Karpas-422 (cell line): ENCODE results near the gene TMIGD2. TPM values are rescaled to one million over a fixed set of nuclear protein-coding genes. Genes with fewer than 3 reads are reported as not detected.
"Not testable (repeated sequence)": the region's sequence is repeated elsewhere in the genome, so short reads cannot be mapped to it uniquely, and the experiment has no call there.

Experiments
- DNase-seq: peaks from one replicate; pipeline ENCODE4 v3.0.0-alpha.2; 2015
- H2AFZ ChIP-seq: fragments of 200-600 bp; sonication (generic); 2 replicates; pipeline ENCODE4 v1.6.1; 2014; ENCODE audit warnings: antibody characterized with exemption, low read length, mixed read lengths
- H3K27ac ChIP-seq: fragments of 200-600 bp; sonication (generic); 2 replicates; pipeline ENCODE4 v1.5.1; 2014; ENCODE audit warnings: mild to moderate bottlenecking, low read length, moderate library complexity
- H3K27me3 ChIP-seq: fragments of 200-600 bp; sonication (generic); 2 replicates; pipeline ENCODE4 v1.6.1; 2014; ENCODE audit warnings: low read length, mixed read lengths
- H3K36me3 ChIP-seq: fragments of 200-600 bp; sonication (generic); 2 replicates; pipeline ENCODE4 v1.6.1; 2014; ENCODE audit warnings: low read length, mixed read lengths; ENCODE audit not compliant: insufficient read depth
- H3K4me1 ChIP-seq: fragments of 200-600 bp; sonication (generic); 2 replicates; pipeline ENCODE4 v1.6.1; 2014; ENCODE audit warnings: mild to moderate bottlenecking, low read length, mixed read lengths
- H3K4me2 ChIP-seq: fragments of 200-600 bp; sonication (generic); 2 replicates; pipeline ENCODE4 v1.6.1; 2014; ENCODE audit warnings: low read length, low read depth, mild to moderate bottlenecking; ENCODE audit not compliant: poor library complexity, severe bottlenecking
- H3K4me3 ChIP-seq: fragments of 200-600 bp; sonication (generic); 2 replicates; pipeline ENCODE4 v1.5.1; 2014; ENCODE audit warnings: mild to moderate bottlenecking, antibody characterized with exemption, low read length, mixed read lengths
- H3K79me2 ChIP-seq: fragments of 200-600 bp; sonication (generic); 2 replicates; pipeline ENCODE4 v1.6.1; 2014; ENCODE audit warnings: mild to moderate bottlenecking, low read length, mixed read lengths
- H3K9ac ChIP-seq: fragments of 200-600 bp; sonication (generic); 2 replicates; pipeline ENCODE4 v1.6.0; 2014; ENCODE audit warnings: low read length
- H3K9me2 ChIP-seq: fragments of 200-600 bp; sonication (generic), shearing (Covaris generic); replicated peaks from 2 replicates; pipeline ENCODE4 v1.6.0; 2014; ENCODE audit warnings: mild to moderate bottlenecking, low read length, moderate library complexity; ENCODE audit not compliant: insufficient read depth
- H3K9me3 ChIP-seq: fragments of 300-700, 200-600 bp; sonication (generic); 2 replicates; pipeline ENCODE4 v1.6.1; 2014; ENCODE audit warnings: low read length, mixed read lengths
- H4K20me1 ChIP-seq: fragments of 200-600 bp; sonication (generic); 2 replicates; pipeline ENCODE4 v1.6.1; 2014; ENCODE audit warnings: mild to moderate bottlenecking, antibody characterized with exemption, low read length, low read depth; ENCODE audit not compliant: insufficient read depth
- total RNA-seq: library from RNA; depleted of rRNA; stranded (reverse); fragments of >200 nt; shearing (Covaris generic); gene quantifications from 2 replicates; pipeline ENCODE4 v1.2.3, GENCODE V29; 2014; ENCODE audit warnings: low replicate concordance

The TMIGD2 gene
- total RNA-seq, 1 experiment from 2014 or later, result not detected

DNA sequence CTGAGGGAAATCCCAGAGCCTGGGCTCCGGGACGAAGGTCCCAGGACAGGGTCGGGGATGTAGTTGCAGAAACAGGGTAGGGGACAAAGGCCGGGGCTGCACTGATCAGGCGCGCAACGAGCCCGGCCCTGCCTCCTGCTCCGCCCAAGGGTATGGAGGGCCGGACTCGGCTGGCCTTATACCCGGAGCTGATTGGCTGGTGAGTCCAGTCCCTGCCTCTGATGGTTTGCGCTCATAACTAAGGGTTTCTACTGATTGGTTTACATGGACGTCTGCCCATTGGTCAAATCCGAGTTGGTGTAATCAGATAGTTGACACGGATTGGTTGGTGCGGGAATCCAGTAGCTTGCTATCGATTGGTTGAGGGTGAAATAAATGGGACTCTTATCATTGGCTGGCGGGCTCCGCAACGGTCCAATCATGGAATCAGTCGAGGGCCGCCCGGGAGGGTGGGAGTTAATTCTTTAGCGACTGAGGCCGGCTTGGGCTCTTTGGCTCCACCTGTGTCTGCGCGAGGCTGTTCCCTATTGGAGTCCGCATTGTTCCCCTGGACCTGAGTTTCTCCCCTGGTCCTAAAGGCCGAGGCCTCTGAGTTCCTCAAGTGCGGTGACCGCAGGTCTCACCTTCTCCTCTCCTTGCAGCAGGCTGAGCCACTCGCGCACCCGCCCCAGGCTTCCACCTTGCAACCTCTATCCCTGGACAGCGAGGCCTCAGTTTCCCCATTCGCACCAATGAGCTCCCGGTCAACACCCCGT lies 40.6 kb upstream of the TMIGD2 start:
- H3K27ac ChIP-seq, result peak overlapping the region; percentile 84
- H3K9ac ChIP-seq, result peak overlapping the region; percentile 94
- H3K4me1 ChIP-seq, result peaks cover 27% of the 10 kb centered on the region
- H3K4me2 ChIP-seq, result peak overlapping the region; percentile 100
- peak overlapping the region; percentile 94 for H2AFZ ChIP-seq
- no peaks in the 10 kb centered on the region for H3K36me3 ChIP-seq
- peak; percentile 99 for DNase-seq
- H4K20me1 ChIP-seq, result no peaks in the 10 kb centered on the region
- peaks cover 8% of the 10 kb centered on the region for H3K79me2 ChIP-seq
- H3K4me3 ChIP-seq, result peak overlapping the region; percentile 92
- no peaks in the 10 kb centered on the region for H3K9me3 ChIP-seq
- H3K9me2 ChIP-seq, result no peaks in the 10 kb centered on the region
- no peaks in the 10 kb centered on the region for H3K27me3 ChIP-seq

- peaks cover 8% of the 10 kb centered on the region for H3K79me2 ChIP-seq
- no peaks in the 10 kb centered on the region for H3K27me3 ChIP-seq
- peak overlapping the region; percentile 88 for H3K4me2 ChIP-seq
- peaks cover 27% of the 10 kb centered on the region for H3K4me1 ChIP-seq
- H2AFZ ChIP-seq, result peak overlapping the region; percentile 93
- peak overlapping the region; percentile 33; the same call in 1 of the 2 replicates for H3K27ac ChIP-seq
- no peaks in the 10 kb centered on the region for H4K20me1 ChIP-seq
- no peak for DNase-seq
- H3K36me3 ChIP-seq, result no peaks in the 10 kb centered on the region
- H3K9me2 ChIP-seq, result no peaks in the 10 kb centered on the region
- H3K9me3 ChIP-seq, result no peaks in the 10 kb centered on the region
- peak overlapping the region; percentile 80 for H3K9ac ChIP-seq
- H3K4me3 ChIP-seq, result peak overlapping the region; percentile 72
Measured at GRCh38 chr19:4342314-4342614, 40.1 kb upstream of the TMIGD2 start.

GRCh38 chr19:4338441-4339355 lies 36.5 kb upstream of the TMIGD2 start, which contains the start of gene STAP2:
TSS of gene STAP2 (minus strand) at chr19:4338827. CDS start at chr19:4338753, 74 bp downstream.
- Histone ChIP-seq H3K4me1 (peaks cover 20% of the 10 kb centered on the region), H4K20me1 (no peaks in the 10 kb centered on the region), H2AFZ (peak within 1 kb of the TSS; percentile 96), H3K79me2 (no peaks in the 10 kb centered on the region; the same call in 1 of the 2 replicates), H3K27me3 (no peaks in the 10 kb centered on the region), H3K9me2 (no peaks in the 10 kb centered on the region), H3K27ac (no peak within 1 kb of the TSS), H3K4me2 (peak within 1 kb of the TSS; percentile 77), H3K9me3 (no peaks in the 10 kb centered on the region), H3K36me3 (no peaks in the 10 kb centered on the region), H3K4me3 (peak within 1 kb of the TSS; percentile 64), H3K9ac (peak within 1 kb of the TSS; percentile 74)
- DNase-seq, result no peak

DNA sequence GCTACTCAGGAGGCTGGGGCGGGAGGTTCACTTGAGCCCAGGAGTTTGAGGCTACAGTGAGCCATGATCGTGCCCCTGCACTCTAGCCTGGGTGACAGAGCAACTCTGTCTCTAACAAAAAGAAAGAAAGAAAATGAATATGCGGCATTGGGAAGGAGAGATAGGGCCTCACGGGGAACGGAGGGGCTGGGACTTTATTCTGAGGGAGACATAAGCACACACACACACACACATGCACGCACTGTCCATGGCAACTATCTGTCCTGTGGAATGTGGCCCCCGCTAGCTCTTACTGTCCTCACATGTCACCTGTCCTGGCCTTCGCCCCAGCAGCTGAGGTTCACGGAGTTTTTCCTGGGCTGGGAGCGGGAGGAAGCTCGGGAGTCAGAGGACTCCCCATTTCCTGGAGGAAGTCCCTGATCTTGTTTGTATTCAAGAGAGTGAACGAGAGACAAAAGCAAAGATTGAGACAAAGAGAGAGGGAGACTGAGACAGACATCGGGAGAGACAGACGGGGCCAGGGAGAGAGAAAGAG lies 35.8 kb upstream of the TMIGD2 start:
- Histone ChIP-seq H3K27ac (no peak overlapping the region), H3K9me3 (no peaks in the 10 kb centered on the region), H3K9me2 (no peaks in the 10 kb centered on the region), H2AFZ (peak overlapping the region; percentile 96; the same call in 1 of the 2 replicates), H3K9ac (peak overlapping the region; percentile 74), H3K4me1 (peaks cover 17% of the 10 kb centered on the region), H3K4me2 (peak overlapping the region; percentile 77), H3K36me3 (no peaks in the 10 kb centered on the region), H4K20me1 (no peaks in the 10 kb centered on the region), H3K27me3 (no peaks in the 10 kb centered on the region), H3K4me3 (peak overlapping the region; percentile 64), H3K79me2 (no peaks in the 10 kb centered on the region)
- no peak for DNase-seq

- no peak for DNase-seq
- Histone ChIP-seq H3K9me2 (no peaks in the 10 kb centered on the region), H2AFZ (no peak overlapping the region), H3K4me1 (peaks cover 9% of the 10 kb centered on the region), H3K79me2 (no peaks in the 10 kb centered on the region), H3K4me2 (no peak overlapping the region), H3K4me3 (no peak overlapping the region), H3K36me3 (no peaks in the 10 kb centered on the region), H4K20me1 (no peaks in the 10 kb centered on the region), H3K27ac (no peak overlapping the region), H3K9me3 (no peaks in the 10 kb centered on the region), H3K9ac (no peak overlapping the region), H3K27me3 (no peaks in the 10 kb centered on the region)
Measured at GRCh38 chr19:4334929-4335570, 32.9 kb upstream of the TMIGD2 start.

GRCh38 chr19:4329858-4330257 lies 27.7 kb upstream of the TMIGD2 start:
- Histone ChIP-seq H2AFZ (no peak overlapping the region), H3K9me3 (no peaks in the 10 kb centered on the region), H3K4me3 (no peak overlapping the region), H3K27ac (no peak overlapping the region), H4K20me1 (no peaks in the 10 kb centered on the region), H3K4me1 (no peaks in the 10 kb centered on the region), H3K79me2 (no peaks in the 10 kb centered on the region), H3K9ac (no peak overlapping the region), H3K4me2 (no peak overlapping the region), H3K27me3 (no peaks in the 10 kb centered on the region), H3K36me3 (no peaks in the 10 kb centered on the region), H3K9me2 (no peaks in the 10 kb centered on the region)
- no peak for DNase-seq

- not testable (repeated sequence) for H3K27me3 ChIP-seq, H3K9me3 ChIP-seq, H3K4me2 ChIP-seq, H3K36me3 ChIP-seq, DNase-seq, H3K9me2 ChIP-seq, H3K27ac ChIP-seq, H4K20me1 ChIP-seq, H3K4me3 ChIP-seq, H3K9ac ChIP-seq, H2AFZ ChIP-seq, H3K79me2 ChIP-seq, H3K4me1 ChIP-seq
Measured at GRCh38 chr19:4328991-4329681, 26.9 kb upstream of the TMIGD2 start.
